M059J (cell line): Measurements from ENCODE around the gene C6orf136. TPM values are rescaled to one million over a fixed set of nuclear protein-coding genes. Genes with fewer than 3 reads are reported as not detected.

Source experiments
- DNase-seq: peaks from one replicate; pipeline ENCODE4 v3.0.0-alpha.2; 2012; ENCODE audit warnings: low read depth
- total RNA-seq: library from RNA; depleted of rRNA; stranded (reverse); fragments of >200 nt; shearing (Covaris generic); gene quantifications from 2 replicates; pipeline ENCODE4 v1.2.3, GENCODE V29; 2014; rRNA removed

The C6orf136 gene
- 9.1 and 12.2 TPM in 2 replicates for total RNA-seq

GRCh38 chr6:30646450-30647241 lies at the start of gene C6orf136:
C6orf136 (plus strand) TSS chr6:30647133; CDS start chr6:30647232, 99 bp downstream.
- DNase-seq = peak; percentile 96

- peak; percentile 85 for DNase-seq
Observed at GRCh38 chr6:30597315-30598144, 49.4 kb upstream of the C6orf136 start.

GRCh38 chr6:30598912-30599624 lies 47.9 kb upstream of the C6orf136 start:
- no peak for DNase-seq

GRCh38 chr6:30599625-30600324 lies 47.2 kb upstream of the C6orf136 start:
- DNase-seq = no peak

GRCh38 chr6:30600451-30600961 lies 46.4 kb upstream of the C6orf136 start:
- DNase-seq = peak; percentile 26

- no peak for DNase-seq
Observed at GRCh38 chr6:30601436-30601814, 45.5 kb upstream of the C6orf136 start.

- DNase-seq = no peak
Observed at GRCh38 chr6:30601815-30602641, 44.9 kb upstream of the C6orf136 start.

- no peak for DNase-seq
Observed at GRCh38 chr6:30603961-30604360, 43.0 kb upstream of the C6orf136 start.

GRCh38 chr6:30610065-30610464 lies 36.9 kb upstream of the C6orf136 start:
- no peak for DNase-seq

- DNase-seq = no peak
Observed at GRCh38 chr6:30611150-30611855, 35.6 kb upstream of the C6orf136 start.

- no peak for DNase-seq
Observed at GRCh38 chr6:30611856-30612194, 35.1 kb upstream of the C6orf136 start.

- peak; percentile 55 for DNase-seq
Observed at GRCh38 chr6:30612213-30612612, 34.7 kb upstream of the C6orf136 start.

GRCh38 chr6:30612687-30613248 lies 34.2 kb upstream of the C6orf136 start:
- DNase-seq = peak; percentile 91

GRCh38 chr6:30613251-30614043 lies 33.5 kb upstream of the C6orf136 start:
- DNase-seq = peak; percentile 75

- DNase-seq = peak; percentile 30
Observed at GRCh38 chr6:30614044-30614842, 32.7 kb upstream of the C6orf136 start.

GRCh38 chr6:30614843-30615218 lies 32.1 kb upstream of the C6orf136 start:
- DNase-seq = peak; percentile 99

- DNase-seq = peak; percentile 91
Observed at GRCh38 chr6:30615219-30615957, 31.5 kb upstream of the C6orf136 start.
